Hepatocyte (in vitro differentiated cells): Measurements from ENCODE around the gene SLC8B1. TPM values are rescaled to one million over a fixed set of nuclear protein-coding genes. Genes with fewer than 3 reads are reported as not detected.
A peak's percentile ranks its signal among the peaks of the same experiment; 100 is the strongest.

Experiments
- DNase-seq: peaks from one replicate; pipeline ENCODE4 v3.0.0-alpha.2; 2016; ENCODE audit warnings: low spot score
- H2AFZ ChIP-seq: fragments of 200-600 bp; sonication (generic); 2 replicates; pipeline ENCODE4 v1.6.0; 2016; ENCODE audit warnings: antibody characterized with exemption, mild to moderate bottlenecking
- H3K27ac ChIP-seq: fragments of 200-600 bp; sonication (generic); 2 replicates; pipeline ENCODE4 v1.5.1; 2016; ENCODE audit warnings: mild to moderate bottlenecking
- H3K27me3 ChIP-seq: fragments of 200-600 bp; sonication (generic); 2 replicates; pipeline ENCODE4 v1.6.1; 2016
- H3K36me3 ChIP-seq: fragments of 200-600 bp; sonication (generic); replicated peaks from 2 replicates; pipeline ENCODE4 v1.5.1; 2016; ENCODE audit warnings: low read depth; ENCODE audit not compliant: insufficient read depth
- H3K4me1 ChIP-seq: fragments of 200-600 bp; sonication (generic); 2 replicates; pipeline ENCODE4 v1.5.1; 2016; ENCODE audit warnings: mild to moderate bottlenecking, moderate library complexity; ENCODE audit not compliant: insufficient read depth
- H3K4me2 ChIP-seq: fragments of 200-600 bp; sonication (generic); 2 replicates; pipeline ENCODE4 v1.6.0; 2016
- H3K4me3 ChIP-seq: fragments of 200-600 bp; sonication (generic); 2 replicates; pipeline ENCODE4 v1.5.1; 2016; ENCODE audit warnings: mild to moderate bottlenecking
- H3K79me2 ChIP-seq: fragments of 200-600 bp; sonication (generic); 2 replicates; pipeline ENCODE4 v1.6.0; 2017; ENCODE audit warnings: mild to moderate bottlenecking
- H3K9me2 ChIP-seq: fragments of 200-600 bp; sonication (generic); replicated peaks from 2 replicates; pipeline ENCODE4 v1.6.0; 2017; ENCODE audit warnings: mild to moderate bottlenecking; ENCODE audit not compliant: insufficient read depth
- H3K9me3 ChIP-seq: fragments of 200-600 bp; sonication (generic); 2 replicates; pipeline ENCODE4 v1.5.1; 2016; ENCODE audit warnings: low read depth, mild to moderate bottlenecking
- H4K20me1 ChIP-seq: fragments of 200-600 bp; sonication (generic); 2 replicates; pipeline ENCODE4 v1.6.0; 2016; ENCODE audit warnings: mild to moderate bottlenecking; ENCODE audit not compliant: insufficient read depth, poor library complexity, severe bottlenecking
- CTCF ChIP-seq: fragments of 200-600 bp; sonication (generic); IDR thresholded peaks from 2 replicates; pipeline ENCODE4 v1.5.1; 2016; ENCODE audit warnings: antibody characterized with exemption, mild to moderate bottlenecking; ENCODE audit not compliant: poor library complexity
- EZH2 ChIP-seq: fragments of 200-600 bp; sonication (generic); IDR thresholded peaks from 2 replicates; pipeline ENCODE4 v1.6.1; 2016; ENCODE audit warnings: antibody characterized with exemption, mild to moderate bottlenecking, borderline replicate concordance
- EZH2phosphoT487 ChIP-seq: fragments of 200-600 bp; sonication (generic); IDR thresholded peaks from one replicate; pipeline ENCODE4 v1.6.1; 2018; ENCODE audit warnings: antibody characterized with exemption, mild to moderate bottlenecking, low read depth, moderate library complexity; ENCODE audit not compliant: unreplicated experiment, severe bottlenecking
- WGBS: methylation state at CpG from one replicate; pipeline ENCODE4 v1.1.6; 2016; ENCODE audit warnings: low lambda C conversion rate; ENCODE audit errors: missing lambda C conversion rate; 5-methylcytosine and 5-hydroxymethylcytosine counted together
- polyA plus RNA-seq: library from polyadenylated mRNA; unstranded; fragments of >200 nt; fragmentation: Nextera tagmentation; extraction: Ambion mirVana; gene quantifications from 2 replicates; pipeline ENCODE4 v1.2.1, GENCODE V29; 2016
- total RNA-seq: library from RNA; depleted of rRNA; stranded (reverse); fragments of >200 nt; gene quantifications from 2 replicates; pipeline ENCODE4 v1.2.3, GENCODE V29; 2014

Gene SLC8B1
- total and polyA plus RNA-seq, 2 experiments from 2014 or later, result 15.4 to 17.9 TPM

GRCh38 chr12:113273053-113273725, 61.7 kb downstream of the SLC8B1 start:
- Histone ChIP-seq H3K36me3 (no peaks in the 10 kb centered on the region), H4K20me1 (no peaks in the 10 kb centered on the region), H2AFZ (no peak overlapping the region), H3K4me2 (no peak overlapping the region), H3K27me3 (no peaks in the 10 kb centered on the region), H3K4me3 (no peak overlapping the region), H3K27ac (no peak overlapping the region), H3K79me2 (no peaks in the 10 kb centered on the region), H3K4me1 (peaks cover 14% of the 10 kb centered on the region), H3K9me2 (no peaks in the 10 kb centered on the region), H3K9me3 (no peaks in the 10 kb centered on the region)
- no peak for DNase-seq
- TF ChIP-seq CTCF, result no peak
- TF ChIP-seq EZH2phosphoT487, result no peak
- no peak for TF ChIP-seq EZH2
- WGBS, result 93% methylated on average over 13 of the region's 13 CpGs

- peak; percentile 69 for DNase-seq
- 66% methylated on average over 12 of the region's 12 CpGs for WGBS
Observed at GRCh38 chr12:113271853-113272561, 62.9 kb downstream of the SLC8B1 start.

GRCh38 chr12:113271466-113271852, 63.5 kb downstream of the SLC8B1 start:
- TF ChIP-seq EZH2phosphoT487 (no peak), CTCF (no peak), EZH2 (no peak)
- no peaks in the 10 kb centered on the region for H3K9me2 ChIP-seq
- H3K79me2 ChIP-seq, result no peaks in the 10 kb centered on the region
- peak overlapping the region; percentile 57 for H3K4me2 ChIP-seq
- no peaks in the 10 kb centered on the region for H3K36me3 ChIP-seq
- H3K4me1 ChIP-seq, result peaks cover 14% of the 10 kb centered on the region
- H3K4me3 ChIP-seq, result no peak overlapping the region
- WGBS, result 62% methylated on average over 10 of the region's 10 CpGs
- peak overlapping the region; percentile 34 for H2AFZ ChIP-seq
- no peak for DNase-seq
- H3K9me3 ChIP-seq, result no peaks in the 10 kb centered on the region
- H4K20me1 ChIP-seq, result no peaks in the 10 kb centered on the region
- H3K27me3 ChIP-seq, result no peaks in the 10 kb centered on the region
- peak overlapping the region; percentile 87 for H3K27ac ChIP-seq

More at GRCh38 chr12:113271853-113272561, 62.9 kb downstream of the SLC8B1 start:
- Histone ChIP-seq H3K27me3 (no peaks in the 10 kb centered on the region), H4K20me1 (no peaks in the 10 kb centered on the region), H3K9me3 (no peaks in the 10 kb centered on the region), H3K9me2 (no peaks in the 10 kb centered on the region), H3K4me3 (no peak overlapping the region), H3K36me3 (no peaks in the 10 kb centered on the region), H3K79me2 (no peaks in the 10 kb centered on the region), H3K27ac (peak overlapping the region; percentile 87), H3K4me2 (peak overlapping the region; percentile 57), H2AFZ (peak overlapping the region; percentile 34), H3K4me1 (peaks cover 14% of the 10 kb centered on the region)
- TF ChIP-seq CTCF (no peak), EZH2phosphoT487 (no peak), EZH2 (no peak)
